ENCODE measurements around the gene TTBK2.

TTBK2 gene

GRCh38 chr15:42891569-42891968 lies 29.0 kb downstream of the TTBK2 start:
- no peak for TF ChIP-seq TEAD4 (IDR thresholded peaks at IDR 0.05)
- TF ChIP-seq, protein P1, sequence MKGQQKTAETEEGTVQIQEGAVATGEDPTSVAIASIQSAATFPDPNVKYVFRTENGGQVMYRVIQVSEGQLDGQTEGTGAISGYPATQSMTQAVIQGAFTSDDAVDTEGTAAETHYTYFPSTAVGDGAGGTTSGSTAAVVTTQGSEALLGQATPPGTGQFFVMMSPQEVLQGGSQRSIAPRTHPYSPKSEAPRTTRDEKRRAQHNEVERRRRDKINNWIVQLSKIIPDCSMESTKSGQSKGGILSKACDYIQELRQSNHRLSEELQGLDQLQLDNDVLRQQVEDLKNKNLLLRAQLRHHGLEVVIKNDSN (IDR thresholded peaks at IDR 0.05) = no peak
- no peak for TF ChIP-seq YY1 (IDR thresholded peaks at IDR 0.05; ENCODE audit: low read depth)
- no peak for TF ChIP-seq TCF12 (IDR thresholded peaks at IDR 0.05; ENCODE audit: low read depth)
- no peak for TF ChIP-seq RAD21 (IDR thresholded peaks at IDR 0.05; ENCODE audit: low read depth)
- TF ChIP-seq NFIC (IDR thresholded peaks at IDR 0.05) = no peak

DNA sequence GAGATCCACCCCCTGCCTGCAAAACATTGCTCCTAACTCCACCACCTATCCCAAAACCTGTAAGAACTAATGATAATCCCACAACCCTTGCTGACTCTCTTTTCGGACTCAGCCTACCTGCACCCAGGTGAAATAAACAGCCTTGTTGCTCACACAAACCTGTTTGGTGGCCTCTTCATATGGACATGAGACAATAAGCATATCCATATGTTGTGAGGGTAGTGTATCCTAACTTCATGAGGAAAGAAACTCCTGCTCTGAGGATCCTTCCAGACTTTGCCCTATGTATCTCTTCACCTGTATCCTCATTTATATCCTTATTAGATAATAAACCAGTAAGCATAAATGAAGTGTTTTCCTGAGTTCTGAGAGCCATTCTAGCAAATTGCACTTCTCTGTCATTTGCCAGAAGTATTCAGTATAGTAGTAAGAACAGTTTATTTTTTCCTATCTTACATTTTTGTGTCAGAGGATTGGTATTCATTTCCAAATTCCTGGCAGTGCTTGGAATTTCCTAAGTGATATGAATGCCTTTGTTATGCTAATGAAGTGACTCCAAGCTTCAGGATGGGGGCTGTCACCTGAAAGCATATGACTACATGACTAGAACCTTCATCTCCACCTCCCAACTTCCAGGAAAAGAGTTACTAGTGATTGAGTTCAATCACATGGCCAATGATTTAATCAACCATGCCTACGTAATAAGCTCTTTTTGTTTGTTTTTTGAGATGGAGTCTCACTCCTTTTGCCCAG lies 30.2 kb downstream of the TTBK2 start:
- TF ChIP-seq FOXM1 (IDR thresholded peaks at IDR 0.05; ENCODE audit: borderline replicate concordance, low read depth) = no peak
- peak; percentile 83 for TF ChIP-seq TEAD4 (IDR thresholded peaks at IDR 0.05)

DNA sequence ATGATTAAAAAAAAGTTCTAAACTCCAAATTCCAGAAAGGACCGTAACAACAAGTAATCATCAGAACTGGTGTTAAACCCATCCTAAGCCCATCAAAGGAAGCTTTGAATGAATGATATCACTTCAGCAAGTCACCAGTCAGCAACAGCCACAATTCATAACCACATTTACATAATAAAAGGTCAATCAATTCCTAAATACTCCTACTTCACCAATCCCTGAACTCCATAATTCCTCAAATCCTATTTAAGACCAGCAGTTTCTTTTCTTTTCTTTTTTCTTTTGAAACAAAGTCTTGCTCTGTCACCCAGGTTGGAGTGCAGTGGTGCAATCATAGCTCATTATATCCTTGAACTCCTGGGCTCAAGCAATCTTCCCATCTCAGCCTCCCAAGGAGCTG lies 40.5 kb downstream of the TTBK2 start:
- TF ChIP-seq RAD21 (IDR thresholded peaks at IDR 0.05; ENCODE audit: low read depth) (no peak), CEBPB (IDR thresholded peaks at IDR 0.05) (no peak), ZBTB7A (IDR thresholded peaks at IDR 0.05; ENCODE audit: low read depth) (no peak), EP300 (IDR thresholded peaks at IDR 0.05; ENCODE audit: borderline replicate concordance) (no peak), CREB1 (IDR thresholded peaks at IDR 0.05; ENCODE audit: low read depth) (no peak), YY1 (IDR thresholded peaks at IDR 0.05; ENCODE audit: low read depth) (no peak), NFIC (IDR thresholded peaks at IDR 0.05) (no peak), TEAD4 (IDR thresholded peaks at IDR 0.05) (no peak), TAF1 (IDR thresholded peaks at IDR 0.05; ENCODE audit: low read depth) (no peak), FOXM1 (IDR thresholded peaks at IDR 0.05; ENCODE audit: borderline replicate concordance, low read depth) (no peak), EGR1 (IDR thresholded peaks at IDR 0.05) (no peak), TCF12 (IDR thresholded peaks at IDR 0.05; ENCODE audit: low read depth) (no peak)
- TF ChIP-seq, protein P1 (IDR thresholded peaks at IDR 0.05) = no peak
- TF ChIP-seq, protein P2, sequence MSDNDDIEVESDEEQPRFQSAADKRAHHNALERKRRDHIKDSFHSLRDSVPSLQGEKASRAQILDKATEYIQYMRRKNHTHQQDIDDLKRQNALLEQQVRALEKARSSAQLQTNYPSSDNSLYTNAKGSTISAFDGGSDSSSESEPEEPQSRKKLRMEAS (IDR thresholded peaks at IDR 0.05) = no peak

DNA sequence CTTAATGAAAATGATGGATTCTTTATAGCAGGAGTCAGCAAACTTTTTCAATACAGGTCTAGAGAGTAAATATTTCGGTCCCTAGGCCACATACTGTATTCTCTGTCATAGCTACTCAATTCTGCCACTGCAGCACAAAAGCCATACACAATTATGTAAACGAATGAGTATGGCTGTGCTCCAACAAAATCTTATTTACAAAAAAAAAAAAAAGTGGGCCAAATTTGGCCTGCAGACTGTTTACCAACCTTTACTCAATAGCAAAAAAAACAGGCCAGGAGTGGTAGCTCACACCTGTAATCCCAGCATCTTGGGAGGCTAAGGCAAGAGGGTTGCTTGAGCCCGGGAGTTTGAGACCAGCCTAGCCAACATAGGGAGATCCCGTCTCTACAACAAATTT lies 41.1 kb downstream of the TTBK2 start:
- TF ChIP-seq, protein P1 (IDR thresholded peaks at IDR 0.05) = no peak
- TF ChIP-seq CEBPB (IDR thresholded peaks at IDR 0.05) (no peak), NFIC (IDR thresholded peaks at IDR 0.05) (no peak), TAF1 (IDR thresholded peaks at IDR 0.05; ENCODE audit: low read depth) (no peak), FOXM1 (IDR thresholded peaks at IDR 0.05; ENCODE audit: borderline replicate concordance, low read depth) (no peak), REST (IDR thresholded peaks at IDR 0.05; ENCODE audit: low read depth) (no peak), ZBTB7A (IDR thresholded peaks at IDR 0.05; ENCODE audit: low read depth) (no peak)

GRCh38 chr15:42876224-42876623 lies 44.4 kb downstream of the TTBK2 start:
- TF ChIP-seq RAD21 (IDR thresholded peaks at IDR 0.05; ENCODE audit: low read depth) (no peak), EP300 (IDR thresholded peaks at IDR 0.05; ENCODE audit: borderline replicate concordance) (no peak), NFIC (IDR thresholded peaks at IDR 0.05) (no peak), TCF12 (IDR thresholded peaks at IDR 0.05; ENCODE audit: low read depth) (no peak), FOXM1 (IDR thresholded peaks at IDR 0.05; ENCODE audit: borderline replicate concordance, low read depth) (no peak), TEAD4 (IDR thresholded peaks at IDR 0.05) (no peak), TAF1 (IDR thresholded peaks at IDR 0.05; ENCODE audit: low read depth) (no peak), YY1 (IDR thresholded peaks at IDR 0.05; ENCODE audit: low read depth) (no peak), EGR1 (IDR thresholded peaks at IDR 0.05) (no peak), CREB1 (IDR thresholded peaks at IDR 0.05; ENCODE audit: low read depth) (no peak), REST (IDR thresholded peaks at IDR 0.05; ENCODE audit: low read depth) (no peak)
- TF ChIP-seq, protein P2 (IDR thresholded peaks at IDR 0.05) = no peak

DNA sequence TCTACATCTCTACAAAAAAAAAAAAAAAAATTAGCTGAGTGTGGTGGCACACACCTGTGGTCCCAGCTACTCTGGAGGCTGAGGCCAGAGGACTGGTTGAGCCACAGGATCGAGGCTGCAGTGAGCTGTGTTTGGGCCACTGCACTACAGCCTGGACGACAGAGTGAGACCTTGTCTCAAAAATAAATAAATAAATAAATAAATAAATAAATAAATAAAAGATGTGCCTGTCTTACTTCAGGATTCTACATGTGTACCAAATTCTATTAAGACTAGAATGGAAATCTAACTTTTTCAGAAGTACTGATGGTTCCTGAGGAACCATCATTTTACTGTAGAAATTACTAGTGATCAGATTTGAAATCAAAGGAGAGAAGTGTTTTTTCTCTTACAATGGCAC lies 51.9 kb downstream of the TTBK2 start:
- TF ChIP-seq TCF12 (IDR thresholded peaks at IDR 0.05; ENCODE audit: low read depth) = no peak
- no peak for TF ChIP-seq EGR1 (IDR thresholded peaks at IDR 0.05)

Data from Ishikawa (cell line).